Gastrocnemius medialis (tissue), 4 donors: Measurements from ENCODE around the gene ADSL.

Source experiments
- CTCF ChIP-seq, 5 experiments: fragments of 450-650 bp in 3 of 5; fragments of 200-600 bp in 2 of 5; sonication (generic) in 2 of 5; IDR thresholded peaks in 4 of 5; conservative IDR thresholded peaks in 1 of 5; 1 replicate in 4 of 5; 2 replicates in 1 of 5; pipeline ENCODE4 v1.5.1; 2016 to 2019; ENCODE audit warnings: antibody characterized with exemption in 5 of 5, mild to moderate bottlenecking in 3 of 5, moderate library complexity in 3 of 5
- POLR2A ChIP-seq, 2 donors: fragments of 450-650 bp; IDR thresholded peaks; one replicate each; pipeline ENCODE4 v1.6.1; 2017; ENCODE audit warnings: antibody characterized with exemption in 2 of 2, mild to moderate bottlenecking in 2 of 2, moderate library complexity in 2 of 2

GRCh38 chr22:40403141-40403540, 56.8 kb downstream of the ADSL start:
- TF ChIP-seq CTCF (IDR thresholded peaks at IDR 0.05 in 4 of 5, conservative IDR thresholded peaks at IDR 0.05 in 1 of 5), result no peak
- TF ChIP-seq POLR2A (IDR thresholded peaks at IDR 0.05), result no peak
